Chondrocyte (in vitro differentiated cells): ENCODE measurements around the gene AP4E1. TPM values are rescaled to one million over a fixed set of nuclear protein-coding genes. Genes with fewer than 3 reads are reported as not detected.
A peak's percentile ranks its signal among the peaks of the same experiment; 100 is the strongest.

Experiments
- DNase-seq: peaks from one replicate; pipeline ENCODE4 v3.0.0; 2021; ENCODE audit warnings: mixed read lengths, low spot score
- H3K27ac Mint-ChIP-seq: one replicate; pipeline ENCODE4 v1.8.0; 2021; ENCODE audit warnings: mild to moderate bottlenecking, moderate library complexity, mixed read lengths; ENCODE audit not compliant: unreplicated experiment
- H3K27me3 Mint-ChIP-seq: 2 replicates; pipeline ENCODE4 v1.8.0; 2021; ENCODE audit warnings: low read depth, mixed read lengths
- H3K36me3 Mint-ChIP-seq: 2 replicates; pipeline ENCODE4 v1.8.0; 2021; ENCODE audit warnings: low read depth, mixed read lengths
- H3K4me1 Mint-ChIP-seq: 2 replicates; pipeline ENCODE4 v1.8.0; 2021; ENCODE audit warnings: low read depth, mild to moderate bottlenecking, mixed read lengths
- H3K4me3 Mint-ChIP-seq: one replicate; pipeline ENCODE4 v1.8.0; 2021; ENCODE audit warnings: mild to moderate bottlenecking, moderate library complexity, mixed read lengths; ENCODE audit not compliant: unreplicated experiment
- H3K9me3 Mint-ChIP-seq: 2 replicates; pipeline ENCODE4 v1.8.0; 2021; ENCODE audit warnings: low read depth, mixed read lengths
- CTCF ChIP-seq: fragments of 200-600 bp; sonication (generic); IDR thresholded peaks from 2 replicates; pipeline ENCODE4 v1.5.0; 2021; ENCODE audit warnings: antibody characterized with exemption, mild to moderate bottlenecking, moderate library complexity
- total RNA-seq: library from RNA; stranded (reverse); gene quantifications from 3 replicates; pipeline ENCODE4 v1.2.1, GENCODE V29; 2021

Gene AP4E1
- total RNA-seq, 1 donor from 2014 or later, result 13.2 TPM

GRCh38 chr15:50876989-50877360 is 31.5 kb upstream of the AP4E1 start:
- Mint-ChIP-seq H3K4me1 (peaks cover 34% of the 10 kb centered on the region), H3K4me3 (peak overlapping the region; percentile 66)

GRCh38 chr15:50879016-50879617 is 29.4 kb upstream of the AP4E1 start:
- H3K27me3 Mint-ChIP-seq, result no peaks in the 10 kb centered on the region
- H3K9me3 Mint-ChIP-seq, result no peaks in the 10 kb centered on the region
- peaks cover 45% of the 10 kb centered on the region for H3K4me1 Mint-ChIP-seq
- peak overlapping the region; percentile 75 for H3K27ac Mint-ChIP-seq
- no peak overlapping the region for H3K4me3 Mint-ChIP-seq
- no peak for TF ChIP-seq CTCF
- no peaks in the 10 kb centered on the region for H3K36me3 Mint-ChIP-seq
- no peak for DNase-seq

More at GRCh38 chr15:50876989-50877360, 31.5 kb upstream of the AP4E1 start:
- H3K9me3 Mint-ChIP-seq, result no peaks in the 10 kb centered on the region
- H3K27me3 Mint-ChIP-seq, result peaks cover 5% of the 10 kb centered on the region
- no peak for DNase-seq
- TF ChIP-seq CTCF, result peak; percentile 98
- H3K27ac Mint-ChIP-seq, result peak overlapping the region; percentile 86
- no peaks in the 10 kb centered on the region for H3K36me3 Mint-ChIP-seq

GRCh38 chr15:50880206-50880605 is 28.3 kb upstream of the AP4E1 start:
- no peaks in the 10 kb centered on the region for H3K36me3 Mint-ChIP-seq
- peak overlapping the region; percentile 99 for H3K27ac Mint-ChIP-seq
- H3K9me3 Mint-ChIP-seq, result no peaks in the 10 kb centered on the region
- DNase-seq, result no peak
- no peak overlapping the region for H3K4me3 Mint-ChIP-seq
- no peaks in the 10 kb centered on the region for H3K27me3 Mint-ChIP-seq
- H3K4me1 Mint-ChIP-seq, result peaks cover 56% of the 10 kb centered on the region
- no peak for TF ChIP-seq CTCF

- no peaks in the 10 kb centered on the region for H3K9me3 Mint-ChIP-seq
- DNase-seq, result no peak
- no peak overlapping the region for H3K4me3 Mint-ChIP-seq
- TF ChIP-seq CTCF, result no peak
- no peaks in the 10 kb centered on the region for H3K36me3 Mint-ChIP-seq
- peaks cover 61% of the 10 kb centered on the region for H3K4me1 Mint-ChIP-seq
- no peaks in the 10 kb centered on the region for H3K27me3 Mint-ChIP-seq
- H3K27ac Mint-ChIP-seq, result peak overlapping the region; percentile 99
These were observed 27.8 kb upstream of the AP4E1 start for GRCh38 chr15:50880651-50881114.

- H3K27ac Mint-ChIP-seq, result peak overlapping the region; percentile 99
- DNase-seq, result no peak
These were observed 27.1 kb upstream of the AP4E1 start for GRCh38 chr15:50881121-50882048.

More at GRCh38 chr15:50881121-50882048, 27.1 kb upstream of the AP4E1 start:
- Mint-ChIP-seq H3K9me3 (no peaks in the 10 kb centered on the region), H3K4me1 (peaks cover 67% of the 10 kb centered on the region), H3K4me3 (no peak overlapping the region), H3K36me3 (no peaks in the 10 kb centered on the region), H3K27me3 (no peaks in the 10 kb centered on the region)
- TF ChIP-seq CTCF, result no peak
